HG03060 (cell line): Measurements from ENCODE around the gene FAM107B.
"Not testable (repeated sequence)": the region's sequence is repeated elsewhere in the genome, so short reads cannot be mapped to it uniquely, and the experiment has no call there.

Experiments
- ATAC-seq: cut with Tn5 transposase; IDR thresholded peaks from one replicate; pipeline ENCODE4 v1.9.1; 2021; ENCODE audit warnings: low read depth, moderate number of reproducible peaks; ENCODE audit not compliant: unreplicated experiment

Gene FAM107B

DNA sequence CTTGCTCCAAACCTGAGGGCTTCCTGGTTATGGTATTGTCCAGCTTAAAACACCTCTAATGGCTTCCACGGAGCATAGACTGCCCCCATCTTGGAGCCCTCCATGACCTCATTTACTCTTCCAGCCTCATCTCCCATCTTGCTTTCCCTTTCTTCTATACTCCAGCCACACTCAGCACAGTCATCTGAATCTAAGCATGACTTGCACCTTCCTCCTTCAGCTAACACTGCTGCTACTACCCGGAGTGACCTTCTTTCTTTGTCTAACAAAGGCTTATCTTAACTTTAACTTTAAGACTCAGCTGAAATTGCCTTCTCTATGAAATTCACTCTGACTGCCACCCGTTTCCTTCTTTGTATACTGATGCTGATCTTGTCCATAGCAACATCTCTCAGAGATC lies 135.1 kb downstream of the FAM107B start:
- no peak for ATAC-seq

GRCh38 chr10:14635043-14635710 lies 139.5 kb downstream of the FAM107B start:
- ATAC-seq, result no peak

- not testable (repeated sequence) for ATAC-seq
Observed at GRCh38 chr10:14634572-14634971, 140.1 kb downstream of the FAM107B start.

DNA sequence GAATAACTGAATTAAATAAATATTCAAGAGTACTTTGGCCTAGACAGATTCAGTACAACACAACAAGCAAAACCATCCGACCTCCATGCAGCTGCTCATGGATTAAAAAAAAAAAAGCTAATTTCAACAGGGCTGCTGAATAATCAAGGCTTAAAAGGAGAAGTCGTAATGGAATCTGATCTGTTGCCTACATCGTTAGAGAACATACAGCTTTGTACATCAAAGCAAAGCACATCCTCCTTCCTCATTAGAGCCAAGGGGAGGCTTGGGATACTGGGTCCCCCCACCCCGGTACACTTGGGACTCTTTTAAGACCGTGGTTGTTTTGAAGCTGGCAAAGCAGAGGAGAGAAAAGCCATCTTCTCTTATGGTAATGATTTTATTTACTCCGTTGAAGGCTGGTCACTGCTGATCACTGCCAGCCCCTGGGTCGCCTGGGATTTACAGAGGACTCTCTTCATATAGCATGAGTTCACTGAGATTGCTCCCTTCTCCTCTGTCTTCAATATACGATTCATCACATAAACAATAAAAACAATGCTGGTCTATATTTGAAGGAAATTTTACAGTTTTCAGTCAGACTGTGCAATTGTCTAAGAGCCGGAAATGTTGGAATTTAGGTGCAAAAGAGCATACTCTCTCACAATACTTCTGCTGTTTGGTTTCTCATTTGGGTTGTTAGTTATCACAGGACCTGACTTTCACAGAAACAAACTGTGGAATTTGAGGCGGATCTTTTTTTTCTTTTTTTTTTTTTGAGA lies 148.8 kb downstream of the FAM107B start:
- no peak for ATAC-seq

- no peak for ATAC-seq
Observed at GRCh38 chr10:14625192-14625631, 149.5 kb downstream of the FAM107B start.

GRCh38 chr10:14624600-14624999 lies 150.1 kb downstream of the FAM107B start:
- no peak for ATAC-seq

GRCh38 chr10:14623931-14624330 lies 150.8 kb downstream of the FAM107B start:
- ATAC-seq, result no peak

DNA sequence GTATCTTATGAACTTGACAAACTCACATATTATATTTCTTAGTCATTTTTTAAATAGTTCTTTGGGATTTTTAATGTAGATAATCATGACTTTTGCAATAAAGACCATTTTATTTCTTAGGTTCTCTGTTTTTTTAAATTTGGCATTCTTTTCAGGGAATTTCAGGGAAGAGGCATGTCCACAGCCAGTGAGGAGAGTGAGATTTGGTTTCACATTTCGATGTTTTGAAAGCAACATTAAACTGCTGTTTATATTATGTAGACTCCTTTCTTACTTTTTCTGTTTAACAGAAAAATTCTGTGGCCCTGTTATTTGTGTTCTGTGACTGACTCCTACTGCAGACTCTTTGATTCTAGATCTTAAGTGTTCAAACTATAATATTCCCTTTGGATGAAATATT lies 153.7 kb downstream of the FAM107B start:
- no peak for ATAC-seq

GRCh38 chr10:14618674-14619073 lies 156.0 kb downstream of the FAM107B start:
- no peak for ATAC-seq

DNA sequence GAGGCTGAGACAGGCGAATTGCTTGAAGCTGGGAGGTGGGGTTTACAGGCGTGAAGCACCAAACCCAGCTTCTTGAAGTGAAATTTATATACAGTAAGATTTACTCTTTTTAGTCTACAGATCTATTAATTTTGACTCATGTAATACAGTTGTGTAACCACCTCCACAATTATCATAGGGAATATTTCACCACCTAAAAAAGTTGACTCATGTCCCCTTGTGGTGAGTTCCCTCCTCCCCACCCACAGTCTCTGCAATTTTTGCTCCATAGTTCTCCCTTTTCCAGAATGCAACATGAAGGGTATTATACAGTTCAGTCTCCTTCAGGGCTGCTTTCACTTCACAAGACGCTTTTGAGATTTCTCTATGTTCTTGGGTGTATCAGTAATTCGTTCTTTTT lies 156.8 kb downstream of the FAM107B start:
- no peak for ATAC-seq

GRCh38 chr10:14616955-14617730 lies 157.6 kb downstream of the FAM107B start:
- no peak for ATAC-seq

DNA sequence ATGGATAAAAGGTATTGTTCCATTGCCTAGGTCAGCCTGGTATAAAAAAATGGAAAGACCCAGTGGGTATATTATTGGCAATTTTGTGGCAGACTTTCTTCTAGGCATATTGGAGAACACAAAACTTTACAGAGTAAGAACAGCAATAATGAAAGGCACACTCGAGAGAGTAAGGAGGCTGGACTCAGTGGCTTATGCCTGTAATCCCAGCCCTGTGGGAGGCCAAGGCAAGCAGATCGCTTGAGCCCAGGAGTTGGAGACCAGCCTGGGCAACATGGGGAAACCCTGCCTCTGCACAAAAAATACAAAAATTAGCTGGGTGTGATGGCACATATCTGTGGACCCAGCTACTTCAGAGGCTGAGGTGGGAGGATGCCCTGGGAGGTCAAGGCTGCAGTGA lies 158.2 kb downstream of the FAM107B start:
- no peak for ATAC-seq

GRCh38 chr10:14613588-14613920 lies 161.1 kb downstream of the FAM107B start:
- no peak for ATAC-seq

DNA sequence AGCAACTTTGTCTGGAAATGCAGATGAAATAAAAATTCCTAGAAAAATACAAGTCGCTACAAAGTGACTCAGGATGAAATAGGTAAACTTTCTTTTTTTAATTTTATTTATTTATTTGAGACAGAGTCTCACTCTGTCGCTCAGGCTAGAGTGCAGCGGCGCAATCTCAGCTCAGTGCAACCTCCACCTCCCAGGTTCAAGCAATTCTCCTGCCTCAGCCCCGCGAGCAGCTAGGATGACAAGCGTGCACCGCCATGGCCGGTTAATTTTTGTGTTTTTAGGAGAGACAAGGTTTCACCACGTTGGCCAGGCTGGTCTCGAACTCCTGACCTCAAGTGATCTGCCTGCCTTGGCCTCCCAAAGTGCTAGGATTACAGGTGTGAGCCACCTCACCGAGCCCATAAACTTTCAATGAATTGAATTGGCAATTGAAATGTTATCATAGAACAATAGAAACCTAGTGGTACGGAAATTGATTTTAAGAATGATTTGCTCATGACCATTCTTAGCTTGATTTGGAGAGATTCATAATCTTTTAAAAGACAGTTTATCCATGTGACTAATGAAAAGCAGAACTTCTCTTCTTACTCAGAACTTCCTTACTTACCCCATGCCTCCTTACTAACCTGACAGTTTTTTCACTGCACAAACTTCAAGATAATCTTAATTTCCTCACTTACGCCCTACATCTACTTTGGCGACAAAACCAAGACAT lies 161.7 kb downstream of the FAM107B start:
- ATAC-seq, result no peak

DNA sequence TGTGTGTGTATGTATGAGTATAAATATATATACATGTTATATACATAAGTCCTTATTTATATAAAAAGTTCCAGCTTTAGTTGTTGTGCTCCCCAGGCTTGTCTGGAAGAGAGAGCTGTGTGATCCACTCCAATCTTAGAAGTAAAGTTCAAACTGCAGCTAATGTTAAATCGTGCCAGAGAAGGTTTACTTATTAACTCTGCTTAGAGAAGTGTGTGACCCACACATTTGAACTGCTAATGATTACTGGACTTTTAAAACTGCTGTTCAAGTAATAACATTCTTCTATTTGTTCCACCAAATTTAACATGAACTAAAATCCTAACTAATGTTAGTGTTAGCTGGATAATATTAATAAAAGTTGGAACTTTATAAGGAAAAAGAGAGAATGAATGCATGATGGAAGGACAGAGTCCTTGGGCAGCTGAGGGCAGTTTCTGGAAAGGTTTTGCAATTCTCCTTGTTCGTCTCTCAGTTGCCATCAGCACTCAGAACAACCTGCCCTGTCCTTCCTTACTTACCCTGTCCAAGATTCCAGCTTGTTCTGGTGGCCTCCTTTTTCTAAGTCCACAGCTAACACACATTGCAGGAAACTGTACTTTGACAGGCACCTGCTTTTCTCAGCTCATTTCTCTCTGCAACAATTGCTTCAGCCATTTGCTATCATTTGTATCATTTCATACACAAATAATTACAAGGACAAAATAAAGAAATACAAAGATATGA lies 162.6 kb downstream of the FAM107B start:
- ATAC-seq, result no peak

- ATAC-seq, result no peak
Observed at GRCh38 chr10:14609178-14609577, 165.5 kb downstream of the FAM107B start.

DNA sequence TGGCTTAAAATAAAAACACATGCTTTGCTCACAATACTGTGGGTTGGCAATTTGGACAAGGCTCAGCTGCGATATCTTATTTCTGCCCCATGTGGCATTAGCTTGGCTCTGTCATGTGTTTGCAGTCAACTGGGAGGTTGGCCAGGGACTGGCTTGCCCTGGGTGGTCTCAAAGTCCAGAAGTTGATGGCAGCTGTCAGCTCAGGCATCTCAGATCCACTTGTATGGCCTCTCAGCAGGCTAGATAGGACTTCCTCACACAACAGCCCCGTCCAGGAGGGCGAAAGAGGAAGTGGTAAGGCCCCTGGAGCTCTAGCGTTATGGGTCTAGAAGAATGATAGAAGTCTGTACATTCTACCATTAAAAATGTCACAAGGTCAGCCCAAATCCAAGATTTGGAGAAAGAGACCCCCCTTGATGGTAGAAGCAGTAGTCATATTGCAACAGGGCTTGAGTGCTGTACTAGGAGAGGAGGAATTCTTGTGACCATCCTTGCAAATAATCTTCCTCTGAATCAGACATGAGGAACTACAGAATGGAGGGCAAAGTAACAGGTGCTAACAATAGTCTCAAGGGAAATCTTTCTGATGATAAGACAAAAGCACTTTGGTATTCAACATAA lies 166.2 kb downstream of the FAM107B start:
- ATAC-seq, result peak; percentile 27

- no peak for ATAC-seq
Observed at GRCh38 chr10:14606633-14607032, 168.1 kb downstream of the FAM107B start.

DNA sequence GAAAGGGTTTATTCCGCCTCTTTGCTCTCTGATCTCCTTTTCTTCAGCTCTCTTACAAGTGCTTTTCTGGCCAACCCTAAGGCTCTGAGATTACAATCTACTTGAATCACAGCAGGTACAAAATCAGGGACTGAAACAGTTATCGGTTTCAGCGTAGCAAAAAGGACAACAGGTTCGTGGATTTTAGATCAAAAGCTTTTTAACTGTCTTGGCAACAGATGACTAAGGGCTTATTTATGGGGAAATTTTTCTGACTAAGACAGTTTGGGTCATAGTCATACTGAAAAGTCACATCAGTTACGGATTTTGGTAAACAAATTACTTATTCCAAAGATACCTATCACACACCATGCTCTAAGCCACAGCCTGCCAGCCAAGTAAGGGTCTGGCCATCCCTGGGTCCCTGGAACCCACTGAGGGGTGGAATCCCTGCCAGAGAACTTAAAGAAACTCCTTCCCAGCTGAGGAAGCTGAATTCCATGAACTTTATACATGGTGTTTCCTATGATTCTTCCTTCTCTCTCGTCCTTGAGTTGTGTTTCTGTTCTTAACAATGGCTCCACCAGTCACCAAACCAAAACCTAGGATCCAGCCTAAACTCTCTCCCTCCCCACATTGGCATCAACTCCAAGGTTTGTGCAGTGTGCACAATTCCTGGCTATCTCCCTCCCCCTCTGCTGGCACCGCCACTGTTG lies 169.3 kb downstream of the FAM107B start:
- ATAC-seq, result no peak
